GM18526 (cell line): ENCODE data around the gene GRIK3.

Source experiments
- POLR2A ChIP-seq: IDR thresholded peaks from 3 replicates; pipeline ENCODE4 v1.6.1; 2011; ENCODE audit not compliant: insufficient read length; ENCODE audit errors: extremely low read depth

GRIK3 gene

DNA sequence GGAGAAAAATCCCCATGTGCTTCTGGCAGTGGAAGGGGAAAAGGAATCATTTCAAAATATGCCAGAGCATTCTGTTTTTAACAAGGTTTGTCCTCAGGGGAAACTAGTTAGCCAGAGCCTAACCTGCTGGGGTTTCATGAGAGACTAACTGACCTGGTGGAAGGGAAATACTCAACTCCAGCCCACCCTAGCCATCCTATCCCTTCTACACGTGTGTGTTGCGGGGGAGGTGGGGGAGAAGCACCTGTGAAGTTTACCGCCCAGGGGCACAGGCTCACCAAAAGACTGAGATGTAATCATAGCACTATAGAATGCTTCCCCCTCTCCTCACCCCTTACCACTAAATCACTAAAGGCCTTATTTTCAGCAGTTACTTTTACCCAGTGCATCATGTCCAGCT lies 139.5 kb downstream of the GRIK3 start:
- no peak for TF ChIP-seq POLR2A

DNA sequence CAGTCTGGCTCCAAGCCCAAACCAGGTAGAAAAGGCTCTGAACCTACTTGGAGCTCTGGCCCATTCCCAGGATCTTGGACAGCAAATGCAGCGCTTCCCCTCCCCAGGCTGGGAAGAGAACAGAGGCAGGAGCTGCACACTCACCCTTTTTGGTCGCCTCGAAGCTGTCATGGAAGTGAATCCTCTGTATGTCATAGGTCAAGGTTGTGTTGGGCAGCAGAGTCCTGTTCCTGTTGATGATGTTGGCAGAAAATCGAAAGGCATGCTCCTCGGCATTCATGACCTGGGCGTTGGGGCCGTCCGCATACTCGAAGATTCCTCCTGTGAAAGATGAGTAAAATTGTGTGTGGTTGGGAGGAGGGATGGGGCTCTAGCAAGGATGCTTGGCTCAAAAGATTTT lies 143.5 kb downstream of the GRIK3 start:
- no peak for TF ChIP-seq POLR2A

DNA sequence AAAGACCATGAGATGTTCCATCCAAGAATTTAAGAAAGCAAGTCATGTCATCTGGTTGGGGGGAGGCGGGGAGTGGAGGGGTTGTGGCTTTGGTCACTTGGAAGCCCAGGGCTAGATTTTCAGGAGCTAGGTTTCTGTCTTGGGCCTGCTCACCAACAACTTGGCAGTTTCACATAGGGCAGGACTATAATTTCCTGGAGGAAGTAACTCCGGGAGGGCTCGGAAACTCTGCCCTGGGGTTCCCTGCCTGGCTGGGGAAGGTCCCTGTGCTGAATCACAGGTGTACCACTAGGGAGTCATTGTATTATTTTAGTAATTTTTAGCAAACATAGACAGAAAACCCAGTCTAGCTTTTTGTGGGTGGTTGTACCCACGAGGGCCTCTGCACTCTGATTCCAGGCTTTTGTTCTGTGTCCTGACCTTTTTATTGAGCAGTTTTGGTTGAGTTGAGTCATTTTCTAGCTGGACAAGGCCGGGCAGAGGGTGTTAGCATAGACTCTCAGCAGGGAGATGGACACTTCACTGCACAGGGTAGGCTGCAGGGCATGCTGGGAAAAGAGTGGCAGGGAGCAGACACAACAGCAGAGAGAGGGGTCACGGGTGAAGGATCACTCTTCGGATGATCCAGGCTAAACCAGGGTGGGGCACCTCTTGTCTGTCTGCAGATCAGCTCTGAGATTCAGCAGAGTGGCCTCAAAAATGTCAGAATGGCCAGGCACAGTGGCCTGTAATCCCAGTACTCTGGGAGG lies 144.7 kb downstream of the GRIK3 start:
- no peak for TF ChIP-seq POLR2A

DNA sequence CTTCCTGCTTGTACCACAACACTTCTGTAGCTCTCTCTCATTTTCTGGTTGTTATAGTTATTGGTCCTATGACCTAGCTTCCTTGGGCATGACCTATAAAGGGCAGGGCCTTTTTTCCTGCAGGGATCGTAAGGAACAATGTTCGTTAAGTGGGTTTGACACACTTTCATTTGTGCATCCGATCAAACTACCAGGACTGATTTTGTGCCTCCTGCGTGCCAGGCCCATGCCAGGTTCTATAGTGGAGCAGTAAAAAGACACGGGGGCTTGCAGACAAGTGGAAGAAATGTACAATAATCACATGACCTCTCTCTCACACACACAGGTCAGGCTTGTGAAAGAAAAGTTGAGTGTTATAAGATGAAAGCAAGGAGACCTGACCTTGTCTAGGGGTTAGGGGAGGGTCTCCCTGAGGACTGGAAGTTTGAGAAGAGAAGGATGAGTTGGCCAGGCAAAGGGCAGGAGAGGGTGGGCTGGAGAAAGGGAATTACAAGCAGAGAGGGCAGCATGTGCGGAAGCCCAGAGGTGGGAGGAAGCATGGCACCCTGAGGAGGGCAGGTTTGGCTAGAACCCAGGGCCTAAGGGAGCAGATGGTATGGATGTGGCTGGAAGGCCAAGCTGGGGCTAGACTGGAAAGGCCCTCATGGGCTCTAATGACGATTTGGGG lies 145.4 kb downstream of the GRIK3 start:
- TF ChIP-seq POLR2A: no peak

DNA sequence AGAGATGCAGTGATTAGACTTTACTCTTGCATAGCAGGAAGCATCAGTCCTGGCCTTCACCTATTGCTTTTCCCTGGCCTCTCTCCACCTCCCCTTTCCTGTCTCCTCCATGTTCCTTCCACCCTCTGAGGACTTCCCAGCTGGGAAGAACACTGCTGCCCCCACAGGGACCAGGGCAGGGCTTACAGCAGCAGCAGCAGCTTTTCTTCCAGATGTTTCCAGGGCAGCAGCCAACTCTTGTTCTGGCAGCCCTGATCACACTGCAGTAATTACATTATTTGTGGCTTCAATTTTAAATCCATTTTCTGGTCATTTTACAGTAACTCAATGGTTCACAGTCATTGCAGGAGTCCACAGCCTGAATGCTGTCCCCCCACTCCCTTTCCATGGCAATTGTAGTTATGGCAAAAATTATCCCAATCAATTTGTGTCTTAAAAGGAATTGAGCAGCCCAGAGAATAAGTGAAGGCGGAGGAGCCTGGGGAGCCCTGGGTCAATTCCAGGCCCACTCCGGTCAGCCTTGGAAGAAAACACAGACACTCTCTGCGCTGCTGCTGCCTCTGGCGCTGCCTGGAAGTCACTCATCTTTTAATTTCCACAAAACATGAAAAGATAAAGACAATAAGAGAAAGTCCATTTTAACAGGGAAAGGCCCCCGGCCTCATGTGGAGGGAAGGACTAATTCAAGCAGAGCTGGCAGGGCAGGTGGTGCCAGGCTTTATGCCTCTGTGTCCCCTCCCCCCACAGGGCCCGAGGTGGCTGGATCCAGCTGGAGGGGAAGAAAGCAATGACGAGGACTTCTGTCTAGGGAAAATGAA lies 148.6 kb downstream of the GRIK3 start:
- no peak for TF ChIP-seq POLR2A

DNA sequence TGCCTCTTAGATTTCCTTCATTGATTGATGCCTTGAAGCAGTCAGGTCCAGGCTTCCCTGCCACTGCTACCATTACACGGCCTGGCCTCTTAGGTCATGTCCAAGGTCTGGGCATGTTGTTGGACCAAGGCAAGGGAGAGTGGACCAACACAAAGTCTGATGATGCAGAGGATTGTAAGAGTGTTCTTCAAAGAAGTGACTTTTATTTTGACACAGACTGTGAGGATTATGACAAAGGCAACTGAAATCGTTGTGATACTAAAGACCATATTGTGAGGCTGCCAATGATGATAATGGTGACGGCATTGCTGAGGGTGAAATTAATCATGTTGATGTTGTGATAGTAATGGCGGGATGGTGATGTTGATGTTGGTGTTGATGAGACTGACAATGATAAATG lies 149.5 kb downstream of the GRIK3 start:
- no peak for TF ChIP-seq POLR2A

DNA sequence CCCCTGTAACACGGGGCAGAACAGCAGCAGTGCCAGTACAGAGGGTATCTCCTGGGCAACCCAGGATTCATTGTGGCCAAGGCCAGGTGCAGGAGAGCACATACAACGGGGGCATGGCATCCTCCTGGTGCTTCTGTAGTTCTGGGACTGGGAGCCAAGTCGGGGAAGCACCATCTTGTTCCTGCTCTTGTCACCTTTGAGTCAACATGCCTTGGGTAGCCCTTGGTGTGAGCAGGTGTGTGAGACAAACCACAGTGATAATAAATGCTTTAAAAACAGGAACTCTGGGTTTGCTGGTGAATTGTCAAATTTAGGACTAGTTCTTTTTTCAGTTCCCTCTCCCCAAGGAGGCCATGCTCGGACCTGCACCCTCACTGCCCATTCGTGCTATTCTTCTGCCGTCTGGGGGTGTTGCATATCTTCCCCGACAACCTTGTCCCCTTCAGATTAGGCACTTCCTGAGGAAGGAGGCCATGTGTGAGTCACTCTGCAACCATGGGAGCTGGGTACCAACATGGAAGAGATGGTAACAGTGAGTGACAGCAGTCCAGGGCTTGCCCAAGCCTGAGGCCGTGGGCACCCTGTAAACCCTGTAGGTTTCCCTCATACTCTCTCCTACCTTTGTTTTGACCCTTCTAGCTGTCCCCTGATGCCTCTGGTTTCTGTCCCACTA lies 150.2 kb downstream of the GRIK3 start:
- no peak for TF ChIP-seq POLR2A

DNA sequence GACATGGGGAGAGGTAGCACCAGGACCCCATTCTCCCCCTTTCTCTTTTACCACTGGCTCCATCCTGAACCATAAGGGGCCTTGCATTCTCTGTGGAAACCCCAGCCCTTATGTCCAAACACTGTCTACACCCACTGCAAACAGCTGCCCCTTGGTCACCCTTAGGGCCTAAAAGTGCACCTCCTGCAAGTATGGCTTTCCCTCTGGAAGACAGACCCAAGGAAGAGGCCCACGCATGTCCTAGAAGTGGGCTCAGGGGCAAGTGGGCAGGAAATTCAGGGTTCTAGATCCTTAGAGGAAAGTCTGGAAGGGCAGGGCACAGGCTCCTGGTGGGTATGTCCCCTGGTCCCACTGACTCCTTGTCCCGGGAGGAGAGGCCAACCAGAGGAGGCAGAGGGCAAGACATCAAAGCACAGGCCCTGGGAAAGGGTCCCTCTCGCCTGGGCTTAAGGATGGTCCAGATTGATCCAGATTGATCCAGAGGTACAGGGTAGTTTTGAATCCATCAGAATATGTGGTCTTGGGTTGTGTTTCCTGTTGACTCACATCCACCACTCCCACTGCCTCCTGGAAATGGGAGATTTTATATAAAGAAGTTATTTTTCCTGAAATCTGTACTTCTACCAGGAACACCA lies 150.9 kb downstream of the GRIK3 start:
- no peak for TF ChIP-seq POLR2A

DNA sequence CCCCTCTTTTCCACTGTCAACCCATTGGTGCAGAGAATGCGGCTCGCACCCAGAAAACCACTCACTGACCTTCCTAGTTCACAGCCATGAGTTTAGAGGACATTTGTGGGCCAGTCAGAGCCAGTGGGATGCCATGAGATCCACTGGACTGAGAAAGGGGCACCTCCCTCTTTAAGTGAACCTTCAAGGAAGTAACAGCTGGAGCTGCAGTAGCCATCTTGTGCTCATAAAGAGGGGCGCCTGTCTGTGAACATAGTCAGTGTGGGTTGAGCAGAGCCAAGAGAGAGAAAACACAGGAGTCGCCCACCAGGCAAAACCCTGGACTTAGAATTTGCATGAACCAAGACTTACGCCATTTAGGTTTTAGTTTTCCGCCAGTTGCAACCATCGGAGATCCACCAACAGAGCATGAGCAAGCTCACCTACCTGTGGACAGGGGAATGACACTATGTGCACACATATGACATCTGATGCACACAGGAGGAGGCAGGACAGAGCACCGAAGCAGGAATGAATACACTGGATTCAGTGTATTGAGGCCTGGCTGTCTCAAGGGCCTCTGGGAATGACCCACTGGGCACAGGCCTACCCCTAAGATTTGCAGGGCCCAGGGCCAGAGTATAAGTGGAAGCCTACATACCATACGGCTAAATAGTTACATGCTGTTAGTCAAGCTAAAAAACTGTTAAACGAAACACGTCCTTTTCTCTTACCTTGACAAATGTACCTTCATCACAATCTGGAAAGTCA lies 151.6 kb downstream of the GRIK3 start:
- no peak for TF ChIP-seq POLR2A

DNA sequence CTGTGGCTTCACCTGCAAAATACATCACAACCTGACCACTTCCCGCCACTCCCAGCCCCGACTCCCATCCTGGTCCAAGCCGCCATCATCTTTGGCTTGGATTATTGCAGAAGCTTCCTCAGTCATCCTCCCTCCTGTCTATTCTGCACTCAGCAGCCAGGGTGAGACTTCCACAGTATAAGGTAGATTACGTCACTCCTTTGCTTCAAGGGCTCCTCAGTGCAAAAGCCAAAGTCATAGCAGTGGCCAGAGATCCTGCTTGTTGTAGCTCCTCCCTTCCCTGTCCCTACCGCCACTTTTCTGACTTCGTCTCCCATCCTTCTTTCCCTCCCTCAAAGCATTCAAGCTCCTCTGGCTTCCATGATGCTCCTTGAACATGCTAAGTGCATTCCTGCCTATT lies 152.8 kb downstream of the GRIK3 start:
- TF ChIP-seq POLR2A: no peak

DNA sequence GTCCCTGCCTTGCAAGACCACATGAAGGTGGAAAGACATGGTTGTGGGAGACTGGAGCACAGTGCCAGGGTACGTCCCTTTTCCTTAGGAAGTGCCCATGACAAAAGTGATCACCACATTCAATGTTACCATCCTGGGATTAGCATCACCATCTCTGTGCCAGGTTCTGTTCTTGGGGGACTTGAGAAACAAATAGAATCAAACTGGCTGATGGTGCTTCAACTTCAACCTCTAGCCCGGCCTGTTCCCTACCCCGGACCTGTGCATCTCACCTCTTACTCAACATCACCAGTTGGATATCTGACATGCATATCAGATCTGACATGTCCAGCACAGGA lies 153.3 kb downstream of the GRIK3 start:
- TF ChIP-seq POLR2A: no peak

DNA sequence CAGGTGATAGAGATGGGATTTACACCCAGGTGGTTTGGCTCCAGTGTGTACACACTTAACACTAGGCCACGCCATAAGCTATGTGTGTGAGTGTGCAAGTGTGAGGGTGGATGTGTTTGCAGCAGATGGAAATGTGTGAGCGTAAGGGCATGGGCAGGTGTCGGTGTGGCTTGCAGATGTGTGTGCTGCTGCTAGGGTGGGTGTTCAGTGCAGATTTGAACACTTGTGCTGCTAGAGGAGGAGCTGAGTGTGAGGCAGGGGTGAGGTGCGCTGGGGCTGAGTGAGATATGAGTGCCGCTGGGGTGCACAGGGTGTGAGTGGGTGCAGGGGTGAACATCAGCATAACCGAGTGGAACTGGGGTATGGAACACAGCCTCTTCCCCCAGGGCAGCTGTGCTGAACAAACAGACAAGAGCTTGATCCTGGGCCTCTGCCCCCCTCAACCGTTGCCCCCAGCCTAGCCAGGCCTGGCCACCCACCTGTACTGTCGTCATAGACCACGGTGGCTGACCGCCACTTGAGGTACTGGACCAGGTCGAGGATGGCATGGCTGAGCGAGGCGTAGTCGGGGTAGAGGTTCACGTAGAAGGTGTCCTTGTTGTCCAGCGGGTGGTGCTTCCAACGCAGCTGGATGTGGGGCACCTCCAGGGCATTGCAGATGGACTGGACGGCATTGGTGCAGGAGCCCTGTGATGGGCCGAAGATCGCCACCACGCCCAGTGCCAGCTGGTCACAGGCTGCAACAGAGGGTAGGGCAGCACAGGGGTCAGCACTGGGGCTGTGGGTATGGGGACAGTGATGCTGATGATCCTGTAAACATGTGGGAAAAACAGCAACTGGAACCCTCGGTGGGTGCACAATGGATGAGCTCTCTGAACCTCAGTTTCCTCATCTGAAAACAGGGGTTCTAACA lies 153.9 kb downstream of the GRIK3 start:
- no peak for TF ChIP-seq POLR2A

DNA sequence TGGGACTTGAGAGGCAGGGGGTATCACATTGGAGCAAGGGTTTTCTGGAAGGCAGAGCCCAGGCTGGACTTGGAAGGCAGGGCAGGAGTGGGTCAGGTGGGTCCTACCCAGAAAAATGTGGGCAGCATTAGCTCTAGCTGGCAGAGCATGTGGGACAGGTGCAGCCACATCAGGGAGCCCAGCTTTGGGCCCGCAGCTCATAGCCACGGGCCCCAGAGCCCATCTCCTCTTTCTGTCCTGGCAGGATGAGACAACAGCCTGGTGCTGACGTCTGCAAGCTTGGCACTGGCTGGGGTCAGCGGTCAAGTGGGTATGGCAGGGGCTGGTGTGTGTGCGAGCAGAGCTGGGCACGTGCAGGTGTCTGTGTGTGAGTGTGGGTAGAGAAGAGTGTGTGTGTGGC lies 154.7 kb downstream of the GRIK3 start:
- TF ChIP-seq POLR2A: no peak

DNA sequence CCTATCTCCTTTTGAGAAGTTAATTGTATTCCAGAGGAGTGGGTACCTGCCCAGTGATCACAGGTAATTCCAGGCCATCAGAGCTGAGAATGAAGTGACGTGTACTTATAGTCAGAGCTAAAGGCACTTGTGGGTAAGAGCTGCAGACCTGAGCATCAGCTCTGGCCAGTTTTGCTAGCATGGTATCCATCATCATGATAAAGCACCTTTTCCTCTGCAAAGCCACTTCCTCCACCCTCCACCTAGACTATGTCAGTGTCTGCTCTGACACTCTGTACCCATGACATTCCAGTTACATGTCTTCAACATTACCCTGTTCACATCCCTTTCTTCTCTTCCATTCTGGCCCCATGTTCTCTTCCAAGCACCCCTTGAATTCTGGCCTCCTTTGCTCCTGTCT lies 157.3 kb downstream of the GRIK3 start:
- no peak for TF ChIP-seq POLR2A
